Naive thymus-derived CD8-positive, alpha-beta T cell (primary cell): ENCODE data around the gene PLEKHG5. TPM values are rescaled to one million over a fixed set of nuclear protein-coding genes. Genes with fewer than 3 reads are reported as not detected.
A peak's percentile ranks its signal among the peaks of the same experiment; 100 is the strongest.

Source experiments
- ATAC-seq, 2 donors: fragments of 150-1000 bp; cut with Tn5 transposase in 1 of 2; sonication (Bioruptor Pico), chemical (Tn5 transposase) in 1 of 2; 1 replicate in 1 of 2; 2 replicates in 1 of 2; pipeline ENCODE4 v1.10.0; 2021; ENCODE audit warnings: mild to moderate bottlenecking in 2 of 2, moderate library complexity in 2 of 2
- POLR2A ChIA-PET: fragments of 350-600 bp; sonication (Branson Sonifier 250); formaldehyde crosslinking; loops from one replicate; lab custom pipeline; 2021; ENCODE audit warnings: antibody characterized with exemption; lab: Charles Lee
- DNase-seq, 10 donors: peaks; one replicate each; pipeline versions ENCODE4 v3.0.0 to v3.0.0-alpha.2; 2020 to 2022
- H3K27ac Mint-ChIP-seq, 10 donors: one replicate each; pipeline ENCODE4 v1.8.0; 2020 to 2022; ENCODE audit warnings: mild to moderate bottlenecking in 10 of 10, mixed read lengths in 10 of 10, moderate library complexity in 4 of 10, inconsistent platforms in 1 of 10
- H3K27me3 Mint-ChIP-seq, 5 donors: one replicate each; pipeline ENCODE4 v1.8.0; 2021 to 2022; ENCODE audit warnings: mixed read lengths in 5 of 5
- H3K36me3 Mint-ChIP-seq, 3 donors: one replicate each; pipeline ENCODE4 v1.8.0; 2020 to 2022; ENCODE audit warnings: mixed read lengths in 3 of 3, mild to moderate bottlenecking in 2 of 3, inconsistent platforms in 1 of 3
- H3K4me1 Mint-ChIP-seq, 4 donors: one replicate each; pipeline ENCODE4 v1.8.0; 2021 to 2022; ENCODE audit warnings: mixed read lengths in 4 of 4
- H3K4me3 Mint-ChIP-seq, 10 donors: one replicate each; pipeline ENCODE4 v1.8.0; 2020 to 2022; ENCODE audit warnings: mild to moderate bottlenecking in 10 of 10, mixed read lengths in 10 of 10, moderate library complexity in 6 of 10, inconsistent platforms in 1 of 10
- H3K9me3 Mint-ChIP-seq, 9 donors: one replicate each; pipeline ENCODE4 v1.8.0; 2020 to 2022; ENCODE audit warnings: mixed read lengths in 9 of 9, mild to moderate bottlenecking in 3 of 9, inconsistent platforms in 1 of 9, moderate library complexity in 1 of 9
- polyA plus RNA-seq, 3 donors: library from polyadenylated mRNA; unstranded; fragments of 300-500 nt; fragmentation: Illumina TruSeq; gene quantifications; one replicate each; pipeline ENCODE4 v1.2.3, GENCODE V29; 2021
- total RNA-seq, 8 experiments: library from RNA in 2 of 8; stranded (reverse) in 2 of 8; gene quantifications; one replicate each; pipeline ENCODE4 v1.2.3 and lab custom pipeline; 2021 to 2026

The PLEKHG5 gene
- total and polyA plus RNA-seq, 5 experiments from 2014 or later: 0.57 to 7.0 (median 1.4) TPM

DNA sequence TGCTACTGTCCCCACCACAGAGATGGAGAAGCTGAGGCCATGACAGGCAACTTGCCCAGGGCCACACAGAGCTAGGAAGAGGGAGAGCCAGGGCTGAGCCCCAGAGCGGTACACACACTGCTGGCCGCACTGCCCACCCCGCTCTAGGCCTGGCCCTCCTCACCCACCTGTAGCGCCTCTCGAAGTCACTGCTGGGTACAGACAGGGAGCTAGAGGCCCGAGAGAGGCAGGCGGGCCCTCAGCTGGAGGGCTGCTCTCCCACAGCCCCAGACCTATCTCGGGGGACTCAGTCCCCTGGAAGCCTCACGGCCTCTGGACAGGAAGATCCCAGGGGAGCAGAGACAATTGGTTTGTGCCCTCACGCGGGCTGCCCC lies 17.3 kb upstream of the PLEKHG5 start:
- POLR2A ChIA-PET: interaction anchor here (1.0 kb wide), 1 partner anchor 9 kb away, joined by 3 read pairs; no protein-coding TSS in a partner anchor
- no peaks in the 10 kb centered on the region for H3K9me3 Mint-ChIP-seq
- DNase-seq (no peak), ATAC-seq (no peak)
- H3K27ac Mint-ChIP-seq: no peak overlapping the region
- peaks cover 0 to 9% (median 0%) of the 10 kb centered on the region in 5 donors for H3K27me3 Mint-ChIP-seq
- no peaks in the 10 kb centered on the region for H3K4me1 Mint-ChIP-seq
- H3K4me3 Mint-ChIP-seq: no peak overlapping the region
- no peaks in the 10 kb centered on the region for H3K36me3 Mint-ChIP-seq

DNA sequence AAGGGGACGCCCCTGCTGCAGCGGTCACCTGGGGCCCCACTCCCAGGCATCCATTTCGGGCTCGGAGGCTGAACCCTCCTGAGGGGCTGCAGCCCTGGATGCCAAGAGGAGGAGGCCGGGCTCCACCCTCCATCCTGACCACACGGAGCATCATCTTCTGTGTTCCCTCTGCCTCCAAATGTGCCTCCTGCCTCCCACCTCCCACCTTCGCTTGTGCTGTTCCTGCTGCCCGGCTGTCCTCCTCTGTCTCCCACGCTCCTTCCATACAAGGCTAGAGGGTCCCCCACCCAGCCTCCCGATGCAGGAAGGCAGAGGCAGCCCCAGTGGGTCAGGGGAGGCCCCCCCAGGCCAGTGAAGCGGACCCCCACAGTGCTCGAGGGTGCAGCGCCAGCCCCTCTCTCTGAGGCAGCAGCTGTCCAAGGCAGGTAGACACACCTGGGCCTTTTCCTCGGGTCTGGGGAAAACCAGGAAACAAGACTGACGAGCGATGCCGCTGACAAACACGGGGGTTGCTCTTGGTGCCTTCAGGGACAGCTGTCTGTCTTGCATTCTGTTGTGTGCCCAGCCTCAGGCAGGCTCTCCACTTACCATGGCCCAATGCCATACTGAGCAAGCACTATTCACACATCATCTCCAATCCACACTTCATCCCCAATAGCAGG lies 16.8 kb upstream of the PLEKHG5 start:
- ATAC-seq (no peak), DNase-seq (no peak)
- H3K27me3 Mint-ChIP-seq: peaks cover 0 to 9% (median 0%) of the 10 kb centered on the region in 5 donors
- H3K4me3 Mint-ChIP-seq: no peak overlapping the region
- H3K4me1 Mint-ChIP-seq: no peaks in the 10 kb centered on the region
- POLR2A ChIA-PET: interaction anchor here (0.8 kb wide), 1 partner anchor 42 kb away, joined by 5 read pairs; the partner anchor contains the start of gene TNFRSF25
- H3K27ac Mint-ChIP-seq: no peak overlapping the region
- no peaks in the 10 kb centered on the region for H3K9me3 Mint-ChIP-seq
- no peaks in the 10 kb centered on the region for H3K36me3 Mint-ChIP-seq

GRCh38 chr1:6507461-6507911 lies 16.0 kb upstream of the PLEKHG5 start:
- Mint-ChIP-seq H3K27ac (no peak overlapping the region), H3K36me3 (no peaks in the 10 kb centered on the region), H3K4me1 (no peaks in the 10 kb centered on the region), H3K4me3 (no peak overlapping the region), H3K9me3 (no peaks in the 10 kb centered on the region), H3K27me3 (peaks cover 0 to 9% (median 0%) of the 10 kb centered on the region in 5 donors)
- POLR2A ChIA-PET: interaction anchor here (0.8 to 1.2 kb wide), 2 partner anchors 12 to 41 kb away, joined by 4 to 5 read pairs; partner anchors contain the start of gene TNFRSF25
- ATAC-seq: no peak
- no peak for DNase-seq

DNA sequence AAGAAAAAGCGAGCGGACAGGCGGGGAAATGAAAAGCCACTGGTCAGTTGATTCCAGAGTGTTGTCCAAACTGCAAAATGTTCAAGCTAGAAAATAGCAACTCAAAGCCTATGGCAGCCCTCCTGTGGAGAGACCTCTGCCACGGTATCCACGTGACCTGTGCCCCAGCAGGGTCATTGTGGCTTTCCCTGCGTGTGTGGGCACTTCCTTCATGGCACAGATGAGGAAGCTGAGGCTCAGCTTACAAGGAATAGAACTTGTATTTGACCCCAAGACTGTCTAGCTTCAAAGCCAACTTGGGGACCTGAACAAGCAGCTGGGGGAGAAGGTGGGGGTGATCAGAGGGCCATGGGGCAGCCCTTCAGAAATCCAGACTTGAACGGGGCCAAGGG lies 15.6 kb upstream of the PLEKHG5 start:
- Mint-ChIP-seq H3K9me3 (no peaks in the 10 kb centered on the region), H3K27ac (peak overlapping the region in 1 of 10 donors; percentile 57), H3K4me3 (no peak overlapping the region), H3K4me1 (no peaks in the 10 kb centered on the region), H3K27me3 (peaks cover 0 to 9% (median 0%) of the 10 kb centered on the region in 5 donors), H3K36me3 (no peaks in the 10 kb centered on the region)
- ATAC-seq (no peak), DNase-seq (no peak)
- POLR2A ChIA-PET: interaction anchor here (1.2 kb wide), 1 partner anchor 11 kb away, joined by 4 read pairs; no protein-coding TSS in a partner anchor

DNA sequence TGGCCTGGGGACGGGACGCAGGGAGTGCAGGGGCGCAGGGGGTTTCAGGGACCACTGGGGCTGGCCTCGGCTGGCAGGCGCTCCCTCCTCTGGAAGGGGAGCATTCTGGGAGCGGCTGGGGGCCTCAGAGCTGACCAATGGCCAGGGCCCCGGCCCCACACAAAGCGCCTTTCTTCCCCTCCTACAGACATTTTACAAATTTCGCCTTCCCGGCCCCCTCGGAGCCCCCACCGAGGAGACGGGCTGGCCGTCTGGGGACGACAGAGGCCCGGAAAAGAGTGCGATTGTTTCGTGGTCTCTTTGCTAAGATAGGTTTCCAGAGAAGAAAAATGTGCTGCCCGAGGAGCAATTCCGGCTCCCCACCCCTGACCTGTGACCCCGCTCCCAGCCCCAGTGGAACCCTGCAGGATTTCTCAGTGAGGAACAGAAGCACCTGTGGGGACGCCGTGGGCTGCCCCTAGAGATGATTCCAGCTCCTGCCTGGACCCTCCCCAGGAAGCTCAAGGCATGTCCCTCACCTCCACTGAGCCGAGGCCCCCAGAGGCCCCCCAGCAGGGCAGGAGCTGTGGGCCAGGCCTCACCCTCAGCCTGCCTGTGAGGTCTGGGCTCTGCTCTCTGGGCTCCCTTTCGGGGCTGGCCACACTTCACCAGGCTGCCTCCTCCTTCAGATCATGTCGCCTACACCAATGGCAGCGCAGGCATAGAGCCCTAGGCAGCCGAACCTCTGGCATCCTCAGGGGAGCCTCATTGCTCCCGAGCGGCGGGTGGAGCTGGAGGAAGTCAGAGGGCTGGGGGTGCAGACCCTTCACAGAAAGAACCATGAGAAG lies 15.0 kb upstream of the PLEKHG5 start:
- peaks cover 0 to 9% (median 1%) of the 10 kb centered on the region in 5 donors for H3K27me3 Mint-ChIP-seq
- H3K27ac Mint-ChIP-seq: peak overlapping the region in 1 of 10 donors; percentile 57
- H3K4me3 Mint-ChIP-seq: no peak overlapping the region
- H3K36me3 Mint-ChIP-seq: no peaks in the 10 kb centered on the region
- H3K9me3 Mint-ChIP-seq: no peaks in the 10 kb centered on the region
- H3K4me1 Mint-ChIP-seq: no peaks in the 10 kb centered on the region
- POLR2A ChIA-PET: interaction anchor here (1.2 kb wide), 1 partner anchor 10 kb away, joined by 4 read pairs; no protein-coding TSS in a partner anchor
- no peak for ATAC-seq
- no peak for DNase-seq

DNA sequence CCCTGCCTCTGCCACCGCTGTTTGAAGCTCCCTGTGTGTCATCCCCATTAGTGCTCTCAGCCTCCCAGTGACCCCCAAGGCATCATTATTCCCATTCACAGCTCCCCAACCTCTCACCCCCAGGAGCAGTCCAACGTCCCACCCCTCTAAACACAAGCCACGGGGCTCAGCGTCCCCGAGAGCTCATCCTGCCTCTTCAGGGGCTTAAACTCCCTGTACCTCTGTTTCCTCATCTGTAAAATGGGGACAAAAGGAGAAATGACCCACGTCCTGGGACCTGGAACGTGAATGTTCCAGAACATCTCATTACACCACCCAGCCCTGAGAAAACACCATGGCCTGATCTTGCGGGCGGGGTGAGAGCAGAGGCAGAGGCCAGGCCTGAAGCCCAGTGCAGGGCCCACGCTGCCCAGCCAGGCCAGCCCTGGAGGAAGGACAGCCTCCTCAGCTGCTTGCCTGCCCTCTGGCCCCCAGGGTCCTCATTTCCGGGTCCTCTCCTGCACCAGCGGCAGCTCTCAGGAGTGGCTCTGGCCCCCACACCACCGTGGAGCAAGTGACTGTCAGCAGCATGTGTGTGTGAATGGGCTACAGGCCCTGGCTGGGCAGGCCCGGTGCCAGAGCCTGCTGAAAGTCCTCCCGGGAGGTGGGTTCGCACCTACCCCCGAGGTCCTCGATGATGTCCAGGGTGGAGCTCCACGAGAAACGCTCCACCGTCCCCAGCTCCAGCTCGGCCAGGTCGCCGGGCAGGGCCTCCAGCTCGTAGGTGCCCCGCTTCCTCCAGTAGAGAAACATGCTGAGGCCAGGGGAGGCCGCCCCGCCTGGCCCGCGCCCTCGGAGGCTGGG lies 14.1 kb upstream of the PLEKHG5 start:
- H3K4me3 Mint-ChIP-seq: no peak overlapping the region
- H3K27me3 Mint-ChIP-seq: peaks cover 0 to 12% (median 4%) of the 10 kb centered on the region in 5 donors
- ATAC-seq (no peak), DNase-seq (no peak)
- H3K9me3 Mint-ChIP-seq: no peaks in the 10 kb centered on the region
- H3K36me3 Mint-ChIP-seq: no peaks in the 10 kb centered on the region
- no peaks in the 10 kb centered on the region for H3K4me1 Mint-ChIP-seq
- POLR2A ChIA-PET: no interaction called here
- H3K27ac Mint-ChIP-seq: peak overlapping the region in 1 of 10 donors; percentile 45

GRCh38 chr1:6504887-6505286 lies 13.4 kb upstream of the PLEKHG5 start:
- no peaks in the 10 kb centered on the region for H3K36me3 Mint-ChIP-seq
- POLR2A ChIA-PET: no interaction called here
- peaks cover 0 to 12% (median 4%) of the 10 kb centered on the region in 5 donors for H3K27me3 Mint-ChIP-seq
- ATAC-seq (no peak), DNase-seq (no peak)
- no peaks in the 10 kb centered on the region for H3K4me1 Mint-ChIP-seq
- no peaks in the 10 kb centered on the region for H3K9me3 Mint-ChIP-seq
- no peak overlapping the region for H3K27ac Mint-ChIP-seq
- no peak overlapping the region for H3K4me3 Mint-ChIP-seq

DNA sequence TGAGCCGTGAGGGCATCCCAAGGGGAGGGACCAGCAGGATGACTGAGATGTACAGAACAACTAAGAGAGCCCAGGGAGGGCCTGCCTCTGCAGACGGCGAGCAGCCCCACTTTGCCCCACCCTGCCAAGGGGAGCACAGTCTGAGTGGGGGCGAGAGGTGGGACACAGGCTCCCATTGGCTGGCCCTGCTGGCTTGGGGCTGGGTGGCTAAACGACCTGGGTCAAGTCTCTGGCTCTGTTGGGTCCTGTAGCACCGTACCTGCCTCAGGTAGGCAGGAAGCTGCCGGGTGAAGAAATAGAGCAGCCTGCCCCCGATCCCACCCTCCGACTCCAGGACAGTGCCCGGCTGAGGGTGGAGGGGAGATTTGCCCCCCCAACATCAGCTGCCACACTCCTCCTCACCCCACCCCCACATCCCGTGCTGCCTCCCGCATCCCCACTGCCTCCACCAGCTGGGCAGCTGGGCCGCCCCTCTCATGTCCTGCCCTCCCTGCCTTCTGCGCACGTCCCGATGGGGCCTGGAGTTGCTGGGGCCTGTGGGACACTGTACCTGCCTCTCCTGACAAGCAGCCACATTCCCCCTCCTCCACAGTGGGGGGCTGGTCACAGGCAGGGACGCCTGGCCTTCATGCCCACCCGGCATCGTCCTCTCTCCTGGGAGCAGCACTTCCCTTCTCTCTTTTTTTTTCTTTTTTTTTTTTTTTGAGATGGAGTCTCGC lies 12.6 kb upstream of the PLEKHG5 start:
- POLR2A ChIA-PET: no interaction called here
- ATAC-seq: no peak
- peaks cover 0 to 17% (median 4%) of the 10 kb centered on the region in 5 donors for H3K27me3 Mint-ChIP-seq

GRCh38 chr1:6502000-6502891 lies 10.8 kb upstream of the PLEKHG5 start:
- H3K9me3 Mint-ChIP-seq: no peaks in the 10 kb centered on the region
- POLR2A ChIA-PET: no interaction called here
- ATAC-seq: no peak

More for the DNA sequence above, 12.6 kb upstream of the PLEKHG5 start:
- Mint-ChIP-seq H3K36me3 (no peaks in the 10 kb centered on the region), H3K9me3 (no peaks in the 10 kb centered on the region), H3K27ac (peak overlapping the region in 2 of 10 donors; percentile 27 to 44), H3K4me3 (no peak overlapping the region), H3K4me1 (no peaks in the 10 kb centered on the region)
- DNase-seq: no peak

DNA sequence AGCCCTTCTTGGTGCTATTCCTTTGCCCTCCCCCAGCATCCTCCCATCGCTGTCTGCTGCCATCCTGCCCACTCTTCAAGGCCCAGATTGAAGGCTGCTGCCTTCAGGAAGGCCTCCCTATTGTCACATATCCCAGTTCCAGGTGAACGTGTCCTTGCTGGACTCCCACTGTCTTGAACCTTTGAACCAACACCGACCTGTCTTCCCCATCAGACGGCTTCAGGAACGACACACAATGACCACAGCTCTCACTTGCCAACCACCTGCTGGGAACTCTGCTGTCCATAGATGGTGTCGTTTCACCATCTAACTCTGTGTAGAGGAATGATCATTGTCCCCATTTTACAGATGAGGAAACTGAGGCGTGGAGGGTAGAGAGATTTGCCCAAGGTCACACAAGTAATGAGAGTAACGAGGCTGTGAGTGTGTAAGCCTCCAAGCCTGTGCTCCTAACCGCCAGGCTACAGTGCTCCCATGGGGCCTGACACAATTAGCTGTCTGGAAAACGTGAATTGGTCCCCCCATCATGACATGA lies 9.9 kb upstream of the PLEKHG5 start:
- Mint-ChIP-seq H3K4me3 (peak overlapping the region in 2 of 10 donors; percentile 14 to 22), H3K4me1 (peaks cover 0 to 13% (median 6%) of the 10 kb centered on the region in 4 donors), H3K27me3 (peaks cover 0 to 20% (median 4%) of the 10 kb centered on the region in 5 donors), H3K27ac (peak overlapping the region in 2 of 10 donors; percentile 33 to 48), H3K9me3 (no peaks in the 10 kb centered on the region), H3K36me3 (no peaks in the 10 kb centered on the region)
- DNase-seq (no peak), ATAC-seq (no peak)
- POLR2A ChIA-PET: no interaction called here

More at GRCh38 chr1:6502000-6502891, 10.8 kb upstream of the PLEKHG5 start:
- no peak overlapping the region for H3K27ac Mint-ChIP-seq
- peaks cover 0 to 8% (median 4%) of the 10 kb centered on the region in 4 donors for H3K4me1 Mint-ChIP-seq
- no peaks in the 10 kb centered on the region for H3K36me3 Mint-ChIP-seq
- peaks cover 0 to 20% (median 4%) of the 10 kb centered on the region in 5 donors for H3K27me3 Mint-ChIP-seq
- DNase-seq: no peak
- no peak overlapping the region for H3K4me3 Mint-ChIP-seq
